Caco-2 (cell line): ENCODE data around the gene POLR2L. TPM values are rescaled to one million over a fixed set of nuclear protein-coding genes. Genes with fewer than 3 reads are reported as not detected.

Source experiments
- BruUV-seq: library from RNA; stranded (reverse); fragments of 400-500 nt; replicated peaks from 2 replicates; lab custom pipeline; 2021; lab: Mats Ljungman, UMichigan
- CTCF ChIA-PET: fragments of 300-600 bp; sonication (Branson Sonifier 250); formaldehyde crosslinking; loops from one replicate; lab custom pipeline; 2022; ENCODE audit warnings: antibody characterized with exemption; lab: Charles Lee
- POLR2A ChIA-PET: fragments of 300-600 bp; sonication (Branson Sonifier 250); formaldehyde crosslinking; loops from one replicate; lab custom pipeline; 2022; ENCODE audit warnings: antibody characterized with exemption; lab: Charles Lee
- DNase-seq, 2 experiments: peaks; one replicate each; pipeline versions ENCODE4 v3.0.0 to v3.0.0-alpha.2; 2020 to 2022
- H3K27me3 ChIP-seq: replicated peaks from 2 replicates; pipeline ENCODE4 v1.6.0; 2011; ENCODE audit warnings: low read length; ENCODE audit not compliant: control insufficient read depth, insufficient read depth
- H3K36me3 ChIP-seq: 2 replicates; pipeline ENCODE4 v1.5.1; 2011; ENCODE audit warnings: low read length; ENCODE audit not compliant: control insufficient read depth, insufficient read depth
- H3K4me1 ChIP-seq: fragments of 250-450 bp; sonication (Bioruptor Pico); 2 replicates; pipeline ENCODE4 v1.5.1; 2020; ENCODE audit warnings: mild to moderate bottlenecking
- H3K4me3 ChIP-seq: 2 replicates; pipeline ENCODE4 v1.5.1; 2011; ENCODE audit warnings: low read depth, mild to moderate bottlenecking, control low read depth, low read length
- H3K9me3 ChIP-seq: fragments of 250-450 bp; sonication (Bioruptor Pico); 2 replicates; pipeline ENCODE4 v1.5.1; 2020; ENCODE audit warnings: mild to moderate bottlenecking, moderate library complexity
- H3K27ac Mint-ChIP-seq: one replicate; pipeline ENCODE4 v1.8.0; 2022; ENCODE audit warnings: mixed read lengths; ENCODE audit not compliant: unreplicated experiment
- H3K27me3 Mint-ChIP-seq: one replicate; pipeline ENCODE4 v1.8.0; 2022; ENCODE audit warnings: mixed read lengths; ENCODE audit not compliant: insufficient read depth, unreplicated experiment
- H3K36me3 Mint-ChIP-seq: one replicate; pipeline ENCODE4 v1.8.0; 2022; ENCODE audit warnings: mild to moderate bottlenecking, mixed read lengths; ENCODE audit not compliant: insufficient read depth, unreplicated experiment
- H3K4me1 Mint-ChIP-seq: one replicate; pipeline ENCODE4 v1.8.0; 2022; ENCODE audit warnings: low read depth, mixed read lengths; ENCODE audit not compliant: unreplicated experiment
- H3K4me3 Mint-ChIP-seq: one replicate; pipeline ENCODE4 v1.8.0; 2022; ENCODE audit warnings: mild to moderate bottlenecking, moderate library complexity, mixed read lengths; ENCODE audit not compliant: unreplicated experiment
- H3K9me3 Mint-ChIP-seq: one replicate; pipeline ENCODE4 v1.8.0; 2022; ENCODE audit warnings: mixed read lengths; ENCODE audit not compliant: unreplicated experiment
- CTCF ChIP-seq, 2 experiments: fragments of 200-600 bp in 1 of 2; IDR thresholded peaks; 1 replicate in 1 of 2; 2 replicates in 1 of 2; pipeline versions ENCODE4 v1.5.1 to v1.8.0; 2011 to 2022; ENCODE audit warnings: antibody characterized with exemption in 1 of 2, control low read depth in 1 of 2, inconsistent platforms in 1 of 2, low read depth in 1 of 2, low read length in 1 of 2, mild to moderate bottlenecking in 1 of 2, moderate library complexity in 1 of 2; ENCODE audit not compliant: insufficient read depth in 1 of 2, severe bottlenecking in 1 of 2, unreplicated experiment in 1 of 2
- intact Hi-C: fragments of 100-400 bp; cut with micrococcal nuclease; formaldehyde crosslinking; loops from one replicate; pipeline ENCODE4 v1.10.0; 2022; ENCODE audit not compliant: unreplicated experiment
- total RNA-seq: library from RNA; stranded (reverse); gene quantifications from 2 replicates; pipeline ENCODE4 v1.2.3, GENCODE V29; 2022

POLR2L gene
- total RNA-seq, 1 experiment from 2014 or later = 139 TPM

- Mint-ChIP-seq H3K27ac (no peak overlapping the region), H3K4me3 (no peak overlapping the region), H3K36me3 (peaks cover 81% of the 10 kb centered on the region), H3K9me3 (no peaks in the 10 kb centered on the region), H3K27me3 (no peaks in the 10 kb centered on the region), H3K4me1 (peaks cover 19% of the 10 kb centered on the region)
- no TSS peak for BruUV-seq
- H3K36me3 ChIP-seq = peaks cover 8% of the 10 kb centered on the region
- no peak for DNase-seq
- ChIA-PET POLR2A (interaction anchor here (0.6 kb wide), 1 partner anchor 28 kb away, joined by 4 read pairs; no protein-coding TSS in a partner anchor), CTCF (interaction anchor here (1.6 kb wide), 1 partner anchor 8 kb away, joined by 4 read pairs; no protein-coding TSS in a partner anchor)
- H3K27me3 ChIP-seq = no peaks in the 10 kb centered on the region
- intact Hi-C loops = no loop called here
- no peak overlapping the region for H3K4me3 ChIP-seq
- TF ChIP-seq CTCF (IDR thresholded peaks at IDR 0.05; ENCODE audit: insufficient read depth in 1 of 2, low read depth in 1 of 2, low read length in 1 of 2, severe bottlenecking in 1 of 2, unreplicated experiment in 1 of 2) = no peak
- no peaks in the 10 kb centered on the region for H3K9me3 ChIP-seq
- H3K4me1 ChIP-seq = peaks cover 24% of the 10 kb centered on the region
These were observed 4.9 kb downstream of the POLR2L start for GRCh38 chr11:837189-837989.

GRCh38 chr11:836700-837099, 5.6 kb downstream of the POLR2L start:
- H3K36me3 Mint-ChIP-seq = peaks cover 78% of the 10 kb centered on the region
- H3K27me3 Mint-ChIP-seq = no peaks in the 10 kb centered on the region
- H3K27ac Mint-ChIP-seq = no peak overlapping the region
- ChIA-PET CTCF (no interaction called here), POLR2A (interaction anchor here (1.0 kb wide), 1 partner anchor 17 kb away, joined by 3 read pairs; no protein-coding TSS in a partner anchor)
- Histone ChIP-seq H3K4me1 (peaks cover 30% of the 10 kb centered on the region), H3K9me3 (no peaks in the 10 kb centered on the region), H3K36me3 (peaks cover 8% of the 10 kb centered on the region), H3K27me3 (no peaks in the 10 kb centered on the region), H3K4me3 (no peak overlapping the region)
- no peaks in the 10 kb centered on the region for H3K9me3 Mint-ChIP-seq
- H3K4me1 Mint-ChIP-seq = peaks cover 24% of the 10 kb centered on the region
- no peak overlapping the region for H3K4me3 Mint-ChIP-seq
- no peak for TF ChIP-seq CTCF (IDR thresholded peaks at IDR 0.05; ENCODE audit: insufficient read depth in 1 of 2, low read depth in 1 of 2, low read length in 1 of 2, severe bottlenecking in 1 of 2, unreplicated experiment in 1 of 2)
- no TSS peak for BruUV-seq
- intact Hi-C loops = no loop called here
- DNase-seq = no peak

- Mint-ChIP-seq H3K4me1 (peaks cover 24% of the 10 kb centered on the region), H3K4me3 (no peak overlapping the region), H3K9me3 (no peaks in the 10 kb centered on the region), H3K27me3 (no peaks in the 10 kb centered on the region), H3K36me3 (peaks cover 74% of the 10 kb centered on the region), H3K27ac (no peak overlapping the region)
- ChIA-PET POLR2A (interaction anchor here (1.0 kb wide), 1 partner anchor 17 kb away, joined by 3 read pairs; no protein-coding TSS in a partner anchor), CTCF (no interaction called here)
- no peak for TF ChIP-seq CTCF (IDR thresholded peaks at IDR 0.05; ENCODE audit: insufficient read depth in 1 of 2, low read depth in 1 of 2, low read length in 1 of 2, severe bottlenecking in 1 of 2, unreplicated experiment in 1 of 2)
- DNase-seq = no peak
- Histone ChIP-seq H3K9me3 (no peaks in the 10 kb centered on the region), H3K4me1 (peaks cover 29% of the 10 kb centered on the region), H3K4me3 (no peak overlapping the region), H3K36me3 (peaks cover 8% of the 10 kb centered on the region), H3K27me3 (no peaks in the 10 kb centered on the region)
- BruUV-seq = no TSS peak
- intact Hi-C loops = no loop called here
These were observed 6.1 kb downstream of the POLR2L start for GRCh38 chr11:836274-836673.
